Esophagus muscularis mucosa (tissue), 3 donors: ENCODE data around the gene PNPLA3.

Experiments used
- POLR2AphosphoS5 ChIP-seq, 2 donors: sonication (generic); formaldehyde crosslinking; IDR thresholded peaks; one replicate each; pipeline ENCODE4 v1.6.1; 2017; ENCODE audit warnings: antibody characterized with exemption in 2 of 2
- TF ChIP-seq, protein P1 (sequence below), 3 experiments: fragments of 200-600 bp in 2 of 3; fragments of 450-650 bp in 1 of 3; sonication (generic) in 2 of 3; IDR thresholded peaks; one replicate each; pipeline ENCODE4 v1.5.1; 2017 to 2019; ENCODE audit warnings: antibody characterized with exemption in 3 of 3, mild to moderate bottlenecking in 2 of 3, moderate library complexity in 1 of 3

DNA sequence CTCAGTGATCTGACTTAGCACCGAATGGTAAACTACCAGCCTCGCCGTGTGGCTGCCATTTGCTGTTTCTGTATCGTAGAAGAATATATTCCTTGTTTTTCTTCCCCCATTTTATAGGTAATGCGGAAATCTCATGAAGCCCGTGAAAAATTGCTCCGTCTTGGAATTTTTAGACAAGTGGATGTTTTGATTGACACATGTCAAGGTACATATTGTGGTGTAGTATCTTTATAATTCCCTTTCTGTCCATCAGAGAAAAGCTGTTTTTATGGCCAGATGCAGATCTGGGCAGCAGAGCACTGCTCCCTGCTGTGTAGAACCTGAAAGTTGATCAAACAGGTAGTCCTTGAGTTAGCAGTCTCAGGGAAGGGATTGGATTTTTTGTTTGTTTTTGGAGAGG is 45.0 kb downstream of the PNPLA3 start:
- TF ChIP-seq, protein P1, sequence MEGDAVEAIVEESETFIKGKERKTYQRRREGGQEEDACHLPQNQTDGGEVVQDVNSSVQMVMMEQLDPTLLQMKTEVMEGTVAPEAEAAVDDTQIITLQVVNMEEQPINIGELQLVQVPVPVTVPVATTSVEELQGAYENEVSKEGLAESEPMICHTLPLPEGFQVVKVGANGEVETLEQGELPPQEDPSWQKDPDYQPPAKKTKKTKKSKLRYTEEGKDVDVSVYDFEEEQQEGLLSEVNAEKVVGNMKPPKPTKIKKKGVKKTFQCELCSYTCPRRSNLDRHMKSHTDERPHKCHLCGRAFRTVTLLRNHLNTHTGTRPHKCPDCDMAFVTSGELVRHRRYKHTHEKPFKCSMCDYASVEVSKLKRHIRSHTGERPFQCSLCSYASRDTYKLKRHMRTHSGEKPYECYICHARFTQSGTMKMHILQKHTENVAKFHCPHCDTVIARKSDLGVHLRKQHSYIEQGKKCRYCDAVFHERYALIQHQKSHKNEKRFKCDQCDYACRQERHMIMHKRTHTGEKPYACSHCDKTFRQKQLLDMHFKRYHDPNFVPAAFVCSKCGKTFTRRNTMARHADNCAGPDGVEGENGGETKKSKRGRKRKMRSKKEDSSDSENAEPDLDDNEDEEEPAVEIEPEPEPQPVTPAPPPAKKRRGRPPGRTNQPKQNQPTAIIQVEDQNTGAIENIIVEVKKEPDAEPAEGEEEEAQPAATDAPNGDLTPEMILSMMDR (IDR thresholded peaks at IDR 0.05): no peak
- TF ChIP-seq POLR2AphosphoS5 (IDR thresholded peaks at IDR 0.05): no peak
